ENCODE measurements around the gene MAN2B1.

The MAN2B1 gene

DNA sequence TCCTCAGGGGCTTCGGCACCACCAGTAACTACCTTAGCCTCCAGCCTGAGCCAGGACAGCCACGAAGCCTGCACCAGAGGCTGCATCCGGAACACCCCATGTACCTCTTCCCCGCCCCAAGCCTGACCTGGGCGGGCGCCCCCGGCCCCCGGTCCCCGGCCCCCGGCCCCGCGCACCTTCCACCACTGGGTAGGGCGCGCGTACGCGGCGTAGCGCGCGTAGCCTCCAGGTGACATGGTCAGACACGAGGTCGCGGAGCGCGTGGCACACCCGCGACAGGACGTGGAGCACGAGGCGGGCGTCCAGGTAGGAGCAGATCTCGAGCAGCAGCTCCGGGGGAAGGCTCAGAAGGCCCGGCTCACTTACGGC, 29.4 kb upstream of the MAN2B1 start:
- H3K27ac ChIP-seq = peak overlapping the region; percentile 78
- TF ChIP-seq ZFX (IDR thresholded peaks at IDR 0.05; ENCODE audit: borderline replicate concordance) = no peak
- TF ChIP-seq, protein P1, sequence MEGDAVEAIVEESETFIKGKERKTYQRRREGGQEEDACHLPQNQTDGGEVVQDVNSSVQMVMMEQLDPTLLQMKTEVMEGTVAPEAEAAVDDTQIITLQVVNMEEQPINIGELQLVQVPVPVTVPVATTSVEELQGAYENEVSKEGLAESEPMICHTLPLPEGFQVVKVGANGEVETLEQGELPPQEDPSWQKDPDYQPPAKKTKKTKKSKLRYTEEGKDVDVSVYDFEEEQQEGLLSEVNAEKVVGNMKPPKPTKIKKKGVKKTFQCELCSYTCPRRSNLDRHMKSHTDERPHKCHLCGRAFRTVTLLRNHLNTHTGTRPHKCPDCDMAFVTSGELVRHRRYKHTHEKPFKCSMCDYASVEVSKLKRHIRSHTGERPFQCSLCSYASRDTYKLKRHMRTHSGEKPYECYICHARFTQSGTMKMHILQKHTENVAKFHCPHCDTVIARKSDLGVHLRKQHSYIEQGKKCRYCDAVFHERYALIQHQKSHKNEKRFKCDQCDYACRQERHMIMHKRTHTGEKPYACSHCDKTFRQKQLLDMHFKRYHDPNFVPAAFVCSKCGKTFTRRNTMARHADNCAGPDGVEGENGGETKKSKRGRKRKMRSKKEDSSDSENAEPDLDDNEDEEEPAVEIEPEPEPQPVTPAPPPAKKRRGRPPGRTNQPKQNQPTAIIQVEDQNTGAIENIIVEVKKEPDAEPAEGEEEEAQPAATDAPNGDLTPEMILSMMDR (IDR thresholded peaks at IDR 0.05) = no peak

DNA sequence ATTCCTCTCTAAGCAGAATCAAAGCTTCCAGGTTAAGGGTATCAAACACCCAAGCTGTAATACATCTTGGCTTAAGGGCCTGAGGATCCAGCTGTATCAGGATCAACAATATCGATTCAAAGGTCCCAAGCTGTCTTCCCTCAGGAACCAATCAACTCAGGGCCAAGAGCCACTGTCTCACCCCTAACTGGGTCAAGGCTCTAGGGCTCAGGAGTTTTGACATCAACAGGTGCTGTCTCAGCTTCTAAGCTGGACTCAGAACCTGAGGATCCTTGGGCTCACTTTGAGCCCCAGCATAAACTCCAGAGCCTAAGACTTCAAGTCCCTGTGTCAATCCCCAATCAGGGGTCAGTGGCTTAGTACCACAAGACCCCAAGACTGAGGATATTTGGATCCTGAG, 29.0 kb upstream of the MAN2B1 start:
- H3K27ac ChIP-seq = peak overlapping the region; percentile 78
- no peak for TF ChIP-seq ZFX (IDR thresholded peaks at IDR 0.05; ENCODE audit: borderline replicate concordance)
- TF ChIP-seq, protein P1 (IDR thresholded peaks at IDR 0.05) = no peak

DNA sequence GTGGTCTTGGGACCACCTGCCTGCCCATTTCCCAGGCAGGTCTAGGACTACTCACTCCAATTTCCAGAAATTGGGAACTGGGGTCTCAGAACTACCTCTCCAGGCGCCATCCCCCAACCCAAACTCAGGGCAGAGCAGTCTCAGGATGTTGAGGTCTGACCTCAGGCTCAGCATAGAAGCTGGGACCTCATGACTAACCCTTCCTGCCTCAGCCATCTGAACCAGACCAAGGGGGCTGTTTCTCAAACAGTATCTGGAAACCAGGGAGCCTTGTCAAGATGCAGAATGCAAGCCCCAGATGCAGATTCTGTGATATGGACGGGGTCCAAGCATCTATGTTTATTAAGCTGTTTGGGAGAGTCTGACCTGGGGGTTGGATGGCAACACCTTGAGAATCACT, 28.6 kb upstream of the MAN2B1 start:
- TF ChIP-seq, protein P1 (IDR thresholded peaks at IDR 0.05) = no peak
- no peak for TF ChIP-seq ZFX (IDR thresholded peaks at IDR 0.05; ENCODE audit: borderline replicate concordance)
- H3K27ac ChIP-seq = peak overlapping the region; percentile 78; the same call in 1 of the 2 replicates

DNA sequence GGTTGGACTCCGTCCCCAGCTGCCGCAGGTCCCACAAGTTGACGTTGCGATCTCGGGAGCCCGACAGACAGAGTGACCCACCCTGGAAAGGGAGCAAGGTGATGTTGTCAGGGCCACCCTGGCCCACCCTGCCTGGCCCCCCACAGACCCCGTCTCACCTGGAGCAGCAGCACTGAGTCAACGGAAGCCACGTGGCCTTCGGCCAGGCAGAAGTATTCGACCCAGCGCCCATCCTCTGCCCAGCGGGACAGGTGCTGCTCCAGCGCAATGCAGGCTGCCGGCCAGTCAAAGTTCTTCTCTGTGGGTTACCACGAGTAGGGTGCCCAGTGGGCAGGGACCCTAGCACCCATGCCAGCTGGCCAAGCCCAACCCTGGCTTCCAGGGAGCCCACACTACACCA, 28.1 kb upstream of the MAN2B1 start:
- no peak for TF ChIP-seq ZFX (IDR thresholded peaks at IDR 0.05; ENCODE audit: borderline replicate concordance)
- TF ChIP-seq, protein P1 (IDR thresholded peaks at IDR 0.05) = no peak
- H3K27ac ChIP-seq = no peak overlapping the region

DNA sequence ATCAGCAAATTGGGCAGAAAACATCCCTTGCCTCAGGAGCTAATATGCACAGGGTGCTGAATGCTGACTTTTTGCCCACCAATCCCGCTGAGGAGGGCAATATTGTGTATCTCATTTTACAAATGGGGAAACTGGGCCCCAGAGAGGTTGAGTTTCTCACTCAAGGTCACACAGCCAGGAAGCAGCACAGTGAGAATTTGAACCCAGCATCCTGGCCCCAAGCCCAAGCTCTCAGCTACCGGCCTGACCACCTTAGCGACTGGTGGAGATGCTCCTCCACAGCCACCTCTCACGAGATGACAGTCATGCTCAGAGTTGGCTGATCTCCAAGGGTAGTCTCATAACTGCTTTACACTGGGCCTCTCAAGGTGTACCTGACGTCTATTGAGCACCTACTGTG, 26.4 kb upstream of the MAN2B1 start:
- no peak for TF ChIP-seq ZFX (IDR thresholded peaks at IDR 0.05; ENCODE audit: borderline replicate concordance)
- TF ChIP-seq, protein P1 (IDR thresholded peaks at IDR 0.05) = no peak
- H3K27ac ChIP-seq = no peak overlapping the region

DNA sequence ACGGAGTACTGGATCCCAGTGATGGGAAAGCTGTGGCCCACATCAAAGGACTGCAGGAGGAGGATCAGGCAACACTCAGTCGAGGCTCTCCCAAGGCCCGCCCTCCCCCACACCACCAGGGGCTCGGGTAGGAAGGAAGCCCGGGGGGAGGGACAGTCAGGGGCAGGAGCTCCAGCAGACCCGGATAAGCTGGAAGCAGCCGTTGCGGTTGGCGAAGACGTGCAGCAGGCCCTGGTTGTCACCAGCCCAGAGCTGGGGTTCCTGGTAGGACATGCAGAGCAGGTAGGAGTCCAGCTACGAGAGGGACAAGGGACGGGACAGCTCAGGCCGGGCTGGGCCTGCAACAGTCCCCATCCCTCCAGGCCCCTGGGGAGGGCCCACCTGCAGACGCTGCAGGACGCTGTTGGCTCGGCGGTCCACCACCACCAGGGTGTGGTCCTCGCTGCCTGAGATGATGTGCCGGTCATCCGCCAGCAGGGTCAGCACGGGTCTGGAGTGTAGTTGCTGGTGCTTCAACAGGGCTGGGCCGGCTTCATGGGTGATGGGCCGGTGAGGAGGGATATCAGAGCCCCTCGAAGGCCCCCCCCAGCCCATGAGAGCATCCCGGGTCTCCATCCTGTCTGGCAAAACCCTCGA, 23.2 kb upstream of the MAN2B1 start:
- no peak overlapping the region for H3K27ac ChIP-seq
- TF ChIP-seq, protein P1 (IDR thresholded peaks at IDR 0.05) = no peak

DNA sequence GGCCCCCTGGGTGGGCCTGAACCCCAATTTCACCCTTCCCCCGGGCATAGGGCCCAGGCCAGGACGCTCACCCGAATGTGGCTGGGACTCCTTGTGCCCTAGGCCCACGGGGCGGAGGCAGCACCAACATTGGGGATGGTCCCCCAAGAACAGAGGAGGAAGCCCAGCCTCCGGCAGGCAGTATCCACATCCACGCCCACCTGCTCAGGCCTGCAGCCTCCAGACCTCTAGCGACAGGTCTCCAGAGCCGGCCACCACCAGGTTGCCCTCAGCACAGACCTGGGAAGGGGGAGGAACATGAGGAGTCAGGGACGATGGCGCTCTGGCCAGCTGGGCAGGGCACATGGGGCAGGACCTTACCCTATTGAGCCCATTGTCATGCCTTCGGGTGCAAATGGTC, 22.5 kb upstream of the MAN2B1 start:
- TF ChIP-seq ZFX (IDR thresholded peaks at IDR 0.05; ENCODE audit: borderline replicate concordance) = no peak
- TF ChIP-seq, protein P1 (IDR thresholded peaks at IDR 0.05) = no peak

More for the DNA sequence above, 22.5 kb upstream of the MAN2B1 start:
- no peak overlapping the region for H3K27ac ChIP-seq
